ENCODE results near the gene BCAM.

GRCh38 chr19:44851427-44851826, 42.5 kb downstream of the BCAM start:
- TF ChIP-seq TCF7L2 (IDR thresholded peaks at IDR 0.05; ENCODE audit: borderline replicate concordance, extremely low read depth, insufficient read depth, insufficient read length) (no peak), CTCF (IDR thresholded peaks at IDR 0.05 in 2 of 3, conservative IDR thresholded peaks at IDR 0.05 in 1 of 3; ENCODE audit: borderline replicate concordance in 1 of 3, insufficient read depth in 1 of 3, low read depth in 2 of 3, low read length in 2 of 3) (no peak), REST (IDR thresholded peaks at IDR 0.05; ENCODE audit: low read depth) (no peak), ELF1 (IDR thresholded peaks at IDR 0.05; ENCODE audit: borderline replicate concordance, low read depth) (no peak), EZH2 (IDR thresholded peaks at IDR 0.05) (no peak), CEBPB (IDR thresholded peaks at IDR 0.05; ENCODE audit: low read depth) (no peak)

All from HCT116 (cell line).